Spleen (tissue), 11 donors: Measurements from ENCODE around the gene MBLAC1. TPM values are rescaled to one million over a fixed set of nuclear protein-coding genes. Genes with fewer than 3 reads are reported as not detected.

Experiments
- DNase-seq: peaks from one replicate; pipeline ENCODE4 v3.0.0-alpha.2; 2020
- H3K27ac ChIP-seq, 8 donors: fragments of 200-600 bp; sonication (generic) in 7 of 8; 1 replicate in 4 of 8; 2 replicates in 4 of 8; pipeline versions ENCODE4 v1.5.0 to v1.8.0; 2016 to 2021; ENCODE audit warnings: inconsistent platforms in 4 of 8, mild to moderate bottlenecking in 4 of 8, moderate library complexity in 1 of 8
- H3K27me3 ChIP-seq, 7 donors: fragments of 200-600 bp; sonication (generic) in 6 of 7; replicated peaks in 1 of 7; 1 replicate in 4 of 7; 2 replicates in 3 of 7; pipeline versions ENCODE4 v1.5.0 to v1.8.0; 2016 to 2021; ENCODE audit warnings: inconsistent platforms in 3 of 7, mild to moderate bottlenecking in 1 of 7
- H3K36me3 ChIP-seq, 6 donors: fragments of 200-600 bp; sonication (generic) in 5 of 6; 1 replicate in 4 of 6; 2 replicates in 2 of 6; pipeline versions ENCODE4 v1.5.0 to v1.8.0; 2016 to 2021; ENCODE audit warnings: inconsistent platforms in 2 of 6
- H3K4me1 ChIP-seq, 6 donors: fragments of 200-600 bp; sonication (generic) in 5 of 6; 1 replicate in 3 of 6; 2 replicates in 3 of 6; pipeline versions ENCODE4 v1.5.0 to v1.8.0; 2016 to 2021; ENCODE audit warnings: inconsistent platforms in 3 of 6
- H3K4me3 ChIP-seq, 8 donors: fragments of 200-600 bp; sonication (generic) in 7 of 8; 1 replicate in 4 of 8; 2 replicates in 4 of 8; pipeline versions ENCODE4 v1.5.0 to v1.8.0; 2016 to 2021; ENCODE audit warnings: inconsistent platforms in 4 of 8, mild to moderate bottlenecking in 4 of 8, moderate library complexity in 2 of 8
- H3K9me3 ChIP-seq, 8 donors: fragments of 200-600 bp; sonication (generic) in 7 of 8; 1 replicate in 4 of 8; 2 replicates in 4 of 8; pipeline versions ENCODE4 v1.5.0 to v1.8.0; 2016 to 2021; ENCODE audit warnings: inconsistent platforms in 4 of 8
- POLR2A ChIP-seq, 3 donors: fragments of 450-650 bp; IDR thresholded peaks; one replicate each; pipeline ENCODE4 v1.5.1; 2017; ENCODE audit warnings: antibody characterized with exemption in 3 of 3, mild to moderate bottlenecking in 1 of 3
- POLR2AphosphoS5 ChIP-seq, 3 donors: sonication (generic); formaldehyde crosslinking; IDR thresholded peaks; one replicate each; pipeline ENCODE4 v1.5.1; 2017; ENCODE audit warnings: antibody characterized with exemption in 3 of 3
- WGBS, 5 donors: extraction: QIAGEN DNeasy Blood & Tissue Kit in 3 of 5; methylation state at CpG; one replicate each; pipeline versions ENCODE4 v1.1.5 to v1.1.7; 2013 to 2018; 5-methylcytosine and 5-hydroxymethylcytosine counted together
- intact Hi-C: fragments of 100-400 bp; cut with DNase I; formaldehyde crosslinking; loops from one replicate; pipeline ENCODE4 v1.15.0; 2023; ENCODE audit warnings: low total_unique reads
- polyA plus RNA-seq, 3 donors: library from polyadenylated mRNA; stranded (reverse); fragments of 200-250 nt; gene quantifications; one replicate each; pipeline ENCODE4 v1.2.1, GENCODE V29; 2013
- total RNA-seq, 7 donors: library from RNA; depleted of rRNA in 3 of 7; stranded (reverse); fragments of >200 nt in 3 of 7; fragmentation: NEBNext Ultra II Directional in 4 of 7; extraction: Animal tissue kit (Norgen Biotek cat#: 25700) in 4 of 7; gene quantifications; one replicate each; pipeline versions ENCODE4 v1.1.0 to v1.2.1, GENCODE V29; 2016 to 2021
- TF ChIP-seq, protein P1 (sequence below), 11 experiments: fragments of 200-600 bp in 7 of 11; fragments of 450-650 bp in 4 of 11; sonication (generic) in 4 of 11; IDR thresholded peaks in 8 of 11; conservative IDR thresholded peaks in 3 of 11; 1 replicate in 7 of 11; 2 replicates in 4 of 11; pipeline versions ENCODE4 v1.4.0 to v1.8.0; 2016 to 2021; ENCODE audit warnings: antibody characterized with exemption in 11 of 11, inconsistent platforms in 4 of 11, mild to moderate bottlenecking in 1 of 11
- donor health status: healthy with polysubstance abuse.
- donor health status: DM: no; HTN: no; CAD: no; lungs with moderate emphysema.
- donor health status: DM: no; HTN: no; CAD: no.
- donor health status: Bipolar disorder and iron deficiency.
- donor health status: healthy.
- donor health status: DM: no; HTN: no; CAD: no.
- donor health status: DM: yes; HTN: yes; CAD: no.

Gene MBLAC1
- total and polyA plus RNA-seq, 10 donors = 1.7 to 4.4 (median 2.2) TPM

GRCh38 chr7:100095704-100096103 lies 31.1 kb upstream of the MBLAC1 start:
- no peak for DNase-seq
- peaks cover 10 to 91% (median 87%) of the 10 kb centered on the region in 6 donors for H3K36me3 ChIP-seq
- no peaks in the 10 kb centered on the region for H3K9me3 ChIP-seq
- no peak overlapping the region for H3K27ac ChIP-seq
- peaks cover 13 to 59% (median 19%) of the 10 kb centered on the region in 6 donors for H3K4me1 ChIP-seq
- intact Hi-C loops = no loop called here
- WGBS, 5 donors = 88 to 96% (median 95%) methylated on average over 17 of the region's 17 CpGs
- no peak for TF ChIP-seq POLR2A (IDR thresholded peaks at IDR 0.05)
- TF ChIP-seq POLR2AphosphoS5 (IDR thresholded peaks at IDR 0.05) = peak in 1 of 3 donors; percentile 20
- TF ChIP-seq, protein P1, sequence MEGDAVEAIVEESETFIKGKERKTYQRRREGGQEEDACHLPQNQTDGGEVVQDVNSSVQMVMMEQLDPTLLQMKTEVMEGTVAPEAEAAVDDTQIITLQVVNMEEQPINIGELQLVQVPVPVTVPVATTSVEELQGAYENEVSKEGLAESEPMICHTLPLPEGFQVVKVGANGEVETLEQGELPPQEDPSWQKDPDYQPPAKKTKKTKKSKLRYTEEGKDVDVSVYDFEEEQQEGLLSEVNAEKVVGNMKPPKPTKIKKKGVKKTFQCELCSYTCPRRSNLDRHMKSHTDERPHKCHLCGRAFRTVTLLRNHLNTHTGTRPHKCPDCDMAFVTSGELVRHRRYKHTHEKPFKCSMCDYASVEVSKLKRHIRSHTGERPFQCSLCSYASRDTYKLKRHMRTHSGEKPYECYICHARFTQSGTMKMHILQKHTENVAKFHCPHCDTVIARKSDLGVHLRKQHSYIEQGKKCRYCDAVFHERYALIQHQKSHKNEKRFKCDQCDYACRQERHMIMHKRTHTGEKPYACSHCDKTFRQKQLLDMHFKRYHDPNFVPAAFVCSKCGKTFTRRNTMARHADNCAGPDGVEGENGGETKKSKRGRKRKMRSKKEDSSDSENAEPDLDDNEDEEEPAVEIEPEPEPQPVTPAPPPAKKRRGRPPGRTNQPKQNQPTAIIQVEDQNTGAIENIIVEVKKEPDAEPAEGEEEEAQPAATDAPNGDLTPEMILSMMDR (IDR thresholded peaks at IDR 0.05 in 8 of 11, conservative IDR thresholded peaks at IDR 0.05 in 3 of 11) = no peak
- H3K27me3 ChIP-seq = no peaks in the 10 kb centered on the region
- H3K4me3 ChIP-seq = no peak overlapping the region

DNA sequence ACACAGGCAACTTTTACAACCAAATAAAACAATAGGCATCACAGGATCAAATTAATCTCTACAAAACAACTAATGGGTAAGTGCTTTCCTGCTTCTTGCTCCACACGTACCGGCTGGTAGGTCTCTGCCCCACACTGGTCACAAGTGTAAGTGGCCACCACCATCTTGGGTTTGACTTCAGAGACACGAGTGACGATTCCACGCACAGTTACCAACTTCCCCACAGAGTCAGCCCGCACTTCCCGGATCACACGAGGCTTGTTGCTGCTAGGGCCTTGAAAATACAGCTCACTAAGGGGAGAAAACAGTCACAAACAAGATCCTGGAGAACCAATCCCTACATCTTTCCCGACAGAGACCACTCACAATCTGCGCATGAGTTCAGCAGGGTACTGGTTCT lies 27.9 kb upstream of the MBLAC1 start:
- TF ChIP-seq, protein P1 (IDR thresholded peaks at IDR 0.05 in 8 of 11, conservative IDR thresholded peaks at IDR 0.05 in 3 of 11) = no peak
- no peak for TF ChIP-seq POLR2A (IDR thresholded peaks at IDR 0.05)
- no peak for TF ChIP-seq POLR2AphosphoS5 (IDR thresholded peaks at IDR 0.05)
- Histone ChIP-seq H3K27me3 (no peaks in the 10 kb centered on the region), H3K4me3 (no peak overlapping the region), H3K36me3 (peaks cover 7 to 69% (median 55%) of the 10 kb centered on the region in 6 donors), H3K27ac (peak overlapping the region in 3 of 8 donors; percentile 13 to 96 (median 92)), H3K9me3 (no peaks in the 10 kb centered on the region), H3K4me1 (peaks cover 13 to 41% (median 32%) of the 10 kb centered on the region in 6 donors)
- DNase-seq = no peak
- 85 to 89% (median 87%) methylated on average over 10 of the region's 10 CpGs for WGBS, 5 donors
- intact Hi-C loops = no loop called here

GRCh38 chr7:100099452-100099851 lies 27.3 kb upstream of the MBLAC1 start:
- intact Hi-C loops = no loop called here
- peaks cover 13 to 38% (median 32%) of the 10 kb centered on the region in 6 donors for H3K4me1 ChIP-seq
- DNase-seq = no peak
- no peaks in the 10 kb centered on the region for H3K9me3 ChIP-seq
- TF ChIP-seq, protein P1 (IDR thresholded peaks at IDR 0.05 in 8 of 11, conservative IDR thresholded peaks at IDR 0.05 in 3 of 11) = no peak
- TF ChIP-seq POLR2A (IDR thresholded peaks at IDR 0.05) (no peak), POLR2AphosphoS5 (IDR thresholded peaks at IDR 0.05) (no peak)
- H3K27me3 ChIP-seq = no peaks in the 10 kb centered on the region
- peaks cover 7 to 69% (median 50%) of the 10 kb centered on the region in 6 donors for H3K36me3 ChIP-seq
- H3K27ac ChIP-seq = peak overlapping the region in 6 of 8 donors; percentile 89 to 97 (median 94)
- peak overlapping the region; percentile 58 to 99 (median 90) for H3K4me3 ChIP-seq
- WGBS, 5 donors = 63 to 83% (median 77%) methylated on average over 12 of the region's 12 CpGs

DNA sequence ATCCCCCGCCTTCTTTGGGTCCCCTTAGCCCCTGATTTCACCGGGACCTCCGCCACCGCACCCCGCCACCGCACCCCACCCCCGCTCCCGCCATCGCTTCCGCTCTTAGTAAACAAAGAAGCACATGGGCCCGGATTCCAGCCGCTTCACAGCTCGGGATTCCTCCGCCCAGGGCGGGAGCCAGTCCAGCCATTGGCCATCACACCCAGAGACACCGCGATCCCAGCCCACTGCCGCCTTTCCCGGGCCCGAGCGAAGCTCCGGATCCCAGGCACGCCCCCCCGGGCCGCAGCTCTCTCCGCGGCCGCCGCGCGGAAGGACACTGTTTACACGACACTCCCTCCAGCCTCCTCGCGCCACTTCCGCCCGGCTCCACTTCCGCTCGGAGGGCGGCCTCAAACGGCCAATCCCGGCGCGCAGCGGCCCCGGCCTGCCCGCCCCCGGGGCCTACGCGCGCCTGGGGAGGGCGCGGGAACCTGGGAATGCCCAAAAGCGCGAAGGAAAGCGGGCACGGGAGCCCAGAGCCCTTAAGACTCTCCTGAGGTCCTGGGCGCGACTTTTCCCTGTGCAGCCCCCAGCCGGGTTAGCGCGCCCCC lies 26.2 kb upstream of the MBLAC1 start:
- Histone ChIP-seq H3K36me3 (peaks cover 0 to 69% (median 43%) of the 10 kb centered on the region in 6 donors), H3K4me3 (peak overlapping the region; percentile 58 to 99 (median 90)), H3K9me3 (no peaks in the 10 kb centered on the region), H3K27me3 (no peaks in the 10 kb centered on the region), H3K4me1 (peaks cover 13 to 38% (median 32%) of the 10 kb centered on the region in 6 donors), H3K27ac (peak overlapping the region; percentile 63 to 97 (median 93))
- 0 to 1% (median 0%) methylated on average over 37 to 61 of the region's 61 CpGs for WGBS, 5 donors
- TF ChIP-seq POLR2A (IDR thresholded peaks at IDR 0.05) = peak in 1 of 3 donors; percentile 13
- TF ChIP-seq, protein P1 (IDR thresholded peaks at IDR 0.05 in 8 of 11, conservative IDR thresholded peaks at IDR 0.05 in 3 of 11) = peak in 4 of 11 experiments; percentile 8 to 20 (median 16)
- TF ChIP-seq POLR2AphosphoS5 (IDR thresholded peaks at IDR 0.05) = peak; percentile 90 to 94 (median 91)
- peak; percentile 96 for DNase-seq
- intact Hi-C loops = no loop called here
